D341Med (cell line): Measurements from ENCODE around the gene MNDA.
"Not testable (repeated sequence)": the region's sequence is repeated elsewhere in the genome, so short reads cannot be mapped to it uniquely, and the experiment has no call there.

Experiments used
- DNase-seq: peaks from one replicate; pipeline ENCODE4 v3.0.0; 2012; ENCODE audit warnings: low spot score

The MNDA gene

DNA sequence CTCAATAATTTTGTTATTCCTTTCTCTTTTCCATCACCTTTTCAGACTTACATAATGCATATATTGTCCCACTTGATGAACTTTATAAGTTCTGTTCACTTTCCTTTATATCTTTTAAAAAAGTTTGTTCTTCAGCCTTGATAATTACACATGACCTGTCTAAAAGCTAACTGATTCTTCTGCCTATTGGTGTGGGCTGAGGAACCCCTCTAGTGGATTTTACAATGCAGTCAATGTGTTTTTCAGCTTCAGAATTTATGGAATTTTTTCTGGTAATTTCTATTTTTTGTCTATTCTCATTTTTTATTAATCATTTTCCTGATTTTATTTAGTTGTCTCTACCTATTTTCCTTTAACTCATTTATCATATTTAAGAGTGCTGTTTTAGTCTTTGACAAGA lies 7.5 kb downstream of the MNDA start:
- no peak for DNase-seq

DNA sequence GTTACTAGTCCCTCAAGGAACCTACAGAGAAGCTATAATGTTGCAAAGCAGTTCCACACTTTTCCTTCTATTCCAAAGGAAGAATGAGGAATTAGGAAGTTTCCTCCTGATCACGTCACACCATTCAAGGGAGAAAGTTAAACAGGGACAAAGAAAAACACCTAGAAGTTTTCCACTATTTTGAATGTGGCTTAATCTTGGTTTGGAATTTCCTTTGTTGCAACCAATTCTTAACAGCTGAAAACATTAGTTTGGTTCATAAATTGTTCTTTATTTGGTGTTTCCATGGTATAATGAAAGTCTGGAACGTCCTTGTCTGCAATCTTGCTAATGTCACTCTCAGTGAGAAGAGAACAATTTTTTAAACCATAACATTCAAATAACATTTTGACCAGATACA lies 8.4 kb downstream of the MNDA start:
- no peak for DNase-seq

DNA sequence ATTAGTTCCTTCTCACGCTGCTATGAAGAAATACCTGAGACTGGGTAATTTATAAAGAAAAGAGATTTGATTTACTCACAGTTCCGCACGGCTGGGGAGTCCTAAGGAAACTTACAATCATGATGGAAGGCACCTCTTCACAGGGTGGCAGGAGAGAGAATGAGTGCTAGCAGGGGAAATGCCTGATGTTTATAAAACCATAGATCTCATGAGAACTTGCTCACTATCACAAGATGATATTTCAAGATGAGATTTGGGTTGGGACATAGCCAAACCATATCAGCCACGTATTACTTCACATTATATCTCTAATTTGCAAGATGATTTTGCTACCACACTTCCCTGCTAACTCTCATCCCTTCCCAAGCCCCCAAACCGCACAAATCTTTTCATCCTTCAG lies 9.1 kb downstream of the MNDA start:
- no peak for DNase-seq

DNA sequence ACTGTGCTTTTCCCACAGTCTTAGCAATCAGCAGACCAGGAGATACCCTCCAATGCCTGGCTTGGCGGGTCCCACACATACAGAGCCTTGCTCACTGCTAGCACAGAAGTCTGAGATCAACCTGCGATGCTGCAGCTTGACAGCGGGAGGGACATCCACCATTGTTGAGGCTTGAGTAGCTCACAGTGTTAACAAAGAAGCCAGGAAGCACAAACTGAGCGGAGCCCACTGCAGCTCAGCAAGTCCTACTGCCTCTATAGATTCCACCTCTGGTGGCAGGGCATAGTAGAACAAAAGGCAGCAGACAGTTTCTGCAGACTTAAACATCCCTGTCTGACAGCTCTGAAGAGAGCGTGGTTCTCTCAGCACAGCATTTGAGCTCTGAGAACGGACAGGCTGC lies 33.4 kb downstream of the MNDA start:
- DNase-seq: no peak

DNA sequence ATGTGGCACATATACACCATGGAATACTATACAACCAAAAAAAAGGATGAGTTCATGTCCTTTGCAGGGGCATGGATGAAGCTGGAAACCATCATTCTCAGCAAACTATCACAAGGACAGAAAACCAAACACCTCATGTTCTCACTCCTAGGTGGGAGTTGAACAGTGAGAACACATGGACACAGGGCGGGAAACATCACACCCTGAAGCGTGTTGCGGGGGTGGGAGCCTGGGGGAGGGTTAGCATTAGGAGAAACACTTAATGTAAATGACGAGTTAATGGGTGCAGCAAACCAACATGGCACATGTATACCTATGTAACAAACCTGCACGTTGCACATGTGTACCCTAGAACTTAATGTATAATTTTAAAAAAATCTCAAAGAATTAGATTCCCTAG lies 39.3 kb downstream of the MNDA start:
- not testable (repeated sequence) for DNase-seq

DNA sequence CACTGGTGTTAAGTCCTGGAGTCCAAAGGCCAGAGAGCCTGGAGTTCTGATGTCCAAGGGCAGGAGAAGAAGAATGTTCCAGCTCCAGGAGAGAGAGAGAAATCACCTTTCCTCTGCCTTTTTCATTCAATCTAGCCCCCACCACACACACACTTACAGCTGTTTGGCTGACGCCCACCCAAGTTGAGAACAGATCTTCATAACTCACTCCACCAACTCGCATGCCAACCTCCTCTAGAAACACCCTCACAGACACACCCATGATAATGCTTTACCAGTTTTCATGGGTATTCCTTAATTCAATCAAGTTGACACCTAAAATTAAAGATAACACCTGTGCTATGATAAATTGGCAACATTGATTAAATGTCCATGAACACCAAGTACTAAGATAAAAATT lies 42.0 kb downstream of the MNDA start:
- no peak for DNase-seq

DNA sequence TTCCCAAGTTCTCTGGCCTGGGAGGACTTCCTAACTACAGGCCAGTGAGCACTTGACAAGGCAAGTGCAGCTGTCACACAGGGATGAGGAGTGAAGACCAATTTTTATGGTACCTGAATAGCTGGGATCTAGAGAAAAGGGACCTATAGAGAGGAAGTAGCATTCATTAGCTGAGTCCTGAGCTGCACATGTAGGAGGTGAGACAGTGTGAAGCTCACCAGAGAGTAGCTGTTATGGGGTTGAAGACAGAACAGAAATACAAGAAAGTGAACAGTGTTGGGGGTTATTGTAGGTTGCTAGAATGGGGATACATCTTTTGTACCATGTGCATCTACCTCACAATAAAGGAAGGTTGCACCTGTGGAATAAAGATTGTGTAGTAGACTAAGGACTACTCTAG lies 62.5 kb downstream of the MNDA start:
- DNase-seq: no peak

DNA sequence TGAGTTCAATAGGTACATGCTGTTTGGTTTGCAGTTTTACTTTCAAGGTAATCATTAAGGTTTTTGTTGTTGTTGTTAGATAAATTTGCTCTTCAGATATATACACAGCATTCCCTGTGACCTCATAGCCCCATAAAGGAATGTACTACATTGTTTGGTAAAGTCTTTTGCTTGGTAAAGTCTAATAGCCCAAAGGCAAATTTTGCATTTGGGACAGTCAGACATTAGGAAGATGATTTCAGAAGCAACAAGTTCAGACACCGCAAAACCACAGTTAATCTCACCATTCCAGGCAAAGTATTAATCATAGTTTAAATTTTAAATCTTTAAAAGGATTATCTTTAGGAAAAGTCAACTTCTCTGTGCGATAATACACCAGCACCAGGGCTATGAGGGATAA lies 67.6 kb downstream of the MNDA start:
- DNase-seq: no peak
